GM13976 (cell line): Measurements from ENCODE around the gene GULP1.

ENCODE experiments used
- DNase-seq: peaks from one replicate; pipeline ENCODE4 v3.0.0; 2012; ENCODE audit warnings: low spot score
- CTCF ChIP-seq: IDR thresholded peaks from 2 replicates; pipeline ENCODE4 v1.5.1; 2012; ENCODE audit warnings: borderline replicate concordance, mild to moderate bottlenecking; ENCODE audit not compliant: insufficient read depth; ENCODE audit errors: extremely low read depth, missing control alignments, control extremely low read depth
- in situ Hi-C: fragments of 300-500 bp; cut with MboI; formaldehyde crosslinking; loops from one replicate; pipeline ENCODE4 v1.12.0; 2022; ENCODE audit warnings: low sequenced_read_pairs, mixed read lengths, inconsistent platforms; ENCODE audit not compliant: unreplicated experiment

Gene GULP1

GRCh38 chr2:188439986-188440385 lies 148.3 kb downstream of the GULP1 start:
- in situ Hi-C loops, result no loop called here
- no peak for DNase-seq
- TF ChIP-seq CTCF, result no peak

GRCh38 chr2:188440849-188441248 lies 149.2 kb downstream of the GULP1 start:
- no peak for DNase-seq
- in situ Hi-C loops, result no loop called here
- no peak for TF ChIP-seq CTCF

- in situ Hi-C loops, result no loop called here
- DNase-seq, result no peak
- no peak for TF ChIP-seq CTCF
These were observed 149.7 kb downstream of the GULP1 start for GRCh38 chr2:188441288-188441947.

GRCh38 chr2:188443207-188443606 lies 151.5 kb downstream of the GULP1 start:
- DNase-seq, result no peak
- TF ChIP-seq CTCF, result no peak
- in situ Hi-C loops, result no loop called here

GRCh38 chr2:188444106-188444835 lies 152.6 kb downstream of the GULP1 start:
- DNase-seq, result no peak
- TF ChIP-seq CTCF, result no peak
- in situ Hi-C loops, result no loop called here

- in situ Hi-C loops, result no loop called here
- TF ChIP-seq CTCF, result no peak
- no peak for DNase-seq
These were observed 157.9 kb downstream of the GULP1 start for GRCh38 chr2:188449561-188449960.
